GM18867 (cell line): ENCODE measurements around the gene FRMD3.

Source experiments
- ATAC-seq: cut with Tn5 transposase; IDR thresholded peaks from one replicate; pipeline ENCODE4 v1.9.1; 2021; ENCODE audit warnings: mild to moderate bottlenecking, moderate library complexity; ENCODE audit not compliant: unreplicated experiment

The FRMD3 gene

GRCh38 chr9:83475741-83476140 is 62.5 kb downstream of the FRMD3 start:
- ATAC-seq, result no peak

- no peak for ATAC-seq
These were observed 63.6 kb downstream of the FRMD3 start for GRCh38 chr9:83474631-83475030.

GRCh38 chr9:83473488-83473971 is 64.7 kb downstream of the FRMD3 start:
- ATAC-seq, result peak; percentile 97

GRCh38 chr9:83472764-83473163 is 65.4 kb downstream of the FRMD3 start:
- no peak for ATAC-seq

GRCh38 chr9:83472221-83472665 is 66.0 kb downstream of the FRMD3 start:
- no peak for ATAC-seq

GRCh38 chr9:83471241-83471640 is 67.0 kb downstream of the FRMD3 start:
- no peak for ATAC-seq

GRCh38 chr9:83469722-83470121 is 68.5 kb downstream of the FRMD3 start:
- ATAC-seq, result no peak

GRCh38 chr9:83468821-83469220 is 69.4 kb downstream of the FRMD3 start:
- no peak for ATAC-seq

GRCh38 chr9:83466877-83467276 is 71.3 kb downstream of the FRMD3 start:
- no peak for ATAC-seq

- ATAC-seq, result no peak
These were observed 71.8 kb downstream of the FRMD3 start for GRCh38 chr9:83466351-83466750.

GRCh38 chr9:83459830-83460229 is 78.4 kb downstream of the FRMD3 start:
- ATAC-seq, result no peak

- no peak for ATAC-seq
These were observed 79.7 kb downstream of the FRMD3 start for GRCh38 chr9:83458530-83458929.

GRCh38 chr9:83457005-83457404 is 81.2 kb downstream of the FRMD3 start:
- no peak for ATAC-seq

- no peak for ATAC-seq
These were observed 82.0 kb downstream of the FRMD3 start for GRCh38 chr9:83456226-83456625.

- no peak for ATAC-seq
These were observed 84.1 kb downstream of the FRMD3 start for GRCh38 chr9:83454076-83454475.

- no peak for ATAC-seq
These were observed 86.9 kb downstream of the FRMD3 start for GRCh38 chr9:83451308-83451707.

GRCh38 chr9:83449983-83450382 is 88.2 kb downstream of the FRMD3 start:
- ATAC-seq, result no peak

GRCh38 chr9:83449166-83449565 is 89.0 kb downstream of the FRMD3 start:
- no peak for ATAC-seq

- no peak for ATAC-seq
These were observed 89.6 kb downstream of the FRMD3 start for GRCh38 chr9:83448626-83449025.

GRCh38 chr9:83447351-83447750 is 90.8 kb downstream of the FRMD3 start:
- ATAC-seq, result no peak

GRCh38 chr9:83445703-83446265 is 92.4 kb downstream of the FRMD3 start:
- no peak for ATAC-seq

- ATAC-seq, result no peak
These were observed 94.1 kb downstream of the FRMD3 start for GRCh38 chr9:83444110-83444509.

GRCh38 chr9:83441390-83441789 is 96.8 kb downstream of the FRMD3 start:
- ATAC-seq, result no peak
